Activated CD8-positive, alpha-beta memory T cell treated with anti-CD3 and anti-CD28 coated beads for 1 hour (primary cell): ENCODE results near the gene CIAPIN1.

Experiments
- DNase-seq, 2 donors: peaks; one replicate each; pipeline ENCODE4 v3.0.0-alpha.2; 2020; ENCODE audit warnings: low read depth in 1 of 2; ENCODE audit errors: extremely low read depth in 1 of 2

CIAPIN1 gene

DNA sequence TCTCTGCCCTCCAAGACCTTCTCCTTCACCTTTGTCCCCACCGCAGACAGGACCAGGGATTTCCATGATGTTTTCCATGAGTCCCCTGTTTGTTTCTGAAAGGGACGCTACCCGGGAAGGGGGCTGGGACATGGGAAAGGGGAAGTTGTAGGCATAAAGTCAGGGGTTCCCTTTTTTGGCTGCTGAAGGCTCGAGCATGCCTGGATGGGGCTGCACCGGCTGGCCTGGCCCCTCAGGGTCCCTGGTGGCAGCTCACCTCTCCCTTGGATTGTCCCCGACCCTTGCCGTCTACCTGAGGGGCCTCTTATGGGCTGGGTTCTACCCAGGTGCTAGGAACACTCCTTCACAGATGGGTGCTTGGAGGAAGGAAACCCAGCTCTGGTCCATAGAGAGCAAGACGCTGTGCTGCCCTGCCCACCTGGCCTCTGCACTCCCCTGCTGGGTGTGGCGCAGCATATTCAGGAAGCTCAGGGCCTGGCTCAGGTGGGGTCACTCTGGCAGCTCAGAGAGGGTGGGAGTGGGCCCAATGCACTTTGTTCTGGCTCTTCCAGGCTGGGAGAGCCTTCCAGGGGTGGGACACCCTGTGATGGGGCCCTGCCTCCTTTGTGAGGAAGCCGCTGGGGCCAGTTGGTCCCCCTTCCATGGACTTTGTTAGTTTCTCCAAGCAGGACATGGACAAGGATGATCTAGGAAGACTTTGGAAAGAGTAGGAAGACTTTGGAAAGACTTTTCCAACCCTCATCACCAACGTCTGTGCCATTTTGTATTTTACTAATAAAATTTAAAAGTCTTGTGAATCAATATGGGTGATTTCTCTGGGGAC lies 62.7 kb downstream of the CIAPIN1 start:
- no peak for DNase-seq

DNA sequence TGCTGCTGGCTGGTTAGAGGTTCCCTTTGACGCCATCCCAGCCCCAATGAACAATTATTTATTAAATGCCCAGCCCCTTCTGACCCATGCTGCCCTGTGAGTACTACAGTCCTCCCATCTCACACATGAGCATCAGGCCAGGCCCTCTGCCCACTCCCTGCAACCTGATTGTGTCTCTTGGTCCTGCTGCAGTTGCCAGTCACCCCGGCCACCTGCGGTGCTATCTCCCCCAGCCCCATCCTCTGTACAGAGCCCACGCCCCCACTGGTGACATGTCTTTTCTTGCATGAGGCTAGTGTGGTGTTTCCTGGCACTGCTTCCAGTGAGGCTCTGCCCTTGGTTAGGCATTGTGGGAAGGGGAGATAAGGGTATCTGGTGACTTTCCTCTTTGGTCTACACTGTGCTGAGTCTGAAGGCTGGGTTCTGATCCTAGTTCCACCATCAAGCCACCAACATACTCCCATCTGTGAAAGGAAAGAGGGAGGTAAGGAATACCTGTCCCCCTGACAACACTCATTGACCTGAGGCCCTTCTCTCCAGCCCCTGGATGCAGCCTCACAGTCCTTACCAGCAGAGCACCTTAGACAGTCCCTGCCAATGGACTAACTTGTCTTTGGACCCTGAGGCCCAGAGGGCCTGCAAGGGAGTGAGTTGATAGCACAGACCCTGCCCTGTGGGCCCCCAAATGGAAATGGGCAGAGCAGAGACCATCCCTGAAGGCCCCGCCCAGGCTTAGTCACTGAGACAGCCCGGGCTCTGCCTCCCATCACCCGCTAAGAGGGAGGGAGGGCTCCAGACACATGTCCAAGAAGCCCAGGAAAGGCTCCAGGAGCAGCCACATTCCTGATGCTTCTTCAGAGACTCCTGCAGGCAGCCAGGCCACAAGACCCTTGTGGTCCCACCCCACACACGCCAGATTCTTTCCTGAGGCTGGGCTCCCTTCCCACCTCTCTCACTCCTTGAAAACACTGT lies 63.6 kb downstream of the CIAPIN1 start:
- DNase-seq = no peak

DNA sequence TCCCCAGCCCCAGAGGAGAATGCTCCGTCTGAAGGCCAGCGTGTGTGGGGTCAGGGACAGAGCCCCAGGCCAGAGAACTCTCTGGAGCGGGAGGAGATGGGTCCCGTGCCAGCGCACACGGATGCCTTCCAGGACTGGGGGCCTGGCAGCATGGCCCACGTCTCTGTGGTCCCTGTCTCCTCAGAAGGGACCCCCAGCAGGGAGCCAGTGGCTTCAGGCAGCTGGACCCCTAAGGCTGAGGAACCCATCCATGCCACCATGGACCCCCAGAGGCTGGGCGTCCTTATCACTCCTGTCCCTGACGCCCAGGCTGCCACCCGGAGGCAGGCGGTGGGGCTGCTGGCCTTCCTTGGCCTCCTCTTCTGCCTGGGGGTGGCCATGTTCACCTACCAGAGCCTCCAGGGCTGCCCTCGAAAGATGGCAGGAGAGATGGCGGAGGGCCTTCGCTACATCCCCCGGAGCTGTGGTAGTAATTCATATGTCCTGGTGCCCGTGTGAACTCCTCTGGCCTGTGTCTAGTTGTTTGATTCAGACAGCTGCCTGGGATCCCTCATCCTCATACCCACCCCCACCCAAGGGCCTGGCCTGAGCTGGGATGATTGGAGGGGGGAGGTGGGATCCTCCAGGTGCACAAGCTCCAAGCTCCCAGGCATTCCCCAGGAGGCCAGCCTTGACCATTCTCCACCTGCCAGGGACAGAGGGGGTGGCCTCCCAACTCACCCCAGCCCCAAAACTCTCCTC lies 64.5 kb downstream of the CIAPIN1 start:
- no peak for DNase-seq

DNA sequence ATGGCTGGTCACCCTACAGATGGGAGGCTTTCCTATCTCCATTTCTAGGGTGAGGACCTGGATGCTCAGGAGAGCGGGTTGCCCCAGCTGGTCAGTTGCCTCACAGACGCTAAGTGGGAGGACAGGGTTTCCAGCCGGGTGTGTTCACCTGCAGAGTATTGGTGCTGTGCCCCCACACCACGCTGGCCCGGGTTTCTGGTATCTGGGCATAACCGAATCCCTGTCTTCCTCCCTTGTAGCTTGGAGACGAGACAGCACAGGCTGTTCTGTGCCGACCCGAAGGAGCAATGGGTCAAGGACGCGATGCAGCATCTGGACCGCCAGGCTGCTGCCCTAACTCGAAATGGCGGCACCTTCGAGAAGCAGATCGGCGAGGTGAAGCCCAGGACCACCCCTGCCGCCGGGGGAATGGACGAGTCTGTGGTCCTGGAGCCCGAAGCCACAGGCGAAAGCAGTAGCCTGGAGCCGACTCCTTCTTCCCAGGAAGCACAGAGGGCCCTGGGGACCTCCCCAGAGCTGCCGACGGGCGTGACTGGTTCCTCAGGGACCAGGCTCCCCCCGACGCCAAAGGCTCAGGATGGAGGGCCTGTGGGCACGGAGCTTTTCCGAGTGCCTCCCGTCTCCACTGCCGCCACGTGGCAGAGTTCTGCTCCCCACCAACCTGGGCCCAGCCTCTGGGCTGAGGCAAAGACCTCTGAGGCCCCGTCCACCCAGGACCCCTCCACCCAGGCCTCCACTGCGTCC lies 65.2 kb downstream of the CIAPIN1 start:
- no peak for DNase-seq

DNA sequence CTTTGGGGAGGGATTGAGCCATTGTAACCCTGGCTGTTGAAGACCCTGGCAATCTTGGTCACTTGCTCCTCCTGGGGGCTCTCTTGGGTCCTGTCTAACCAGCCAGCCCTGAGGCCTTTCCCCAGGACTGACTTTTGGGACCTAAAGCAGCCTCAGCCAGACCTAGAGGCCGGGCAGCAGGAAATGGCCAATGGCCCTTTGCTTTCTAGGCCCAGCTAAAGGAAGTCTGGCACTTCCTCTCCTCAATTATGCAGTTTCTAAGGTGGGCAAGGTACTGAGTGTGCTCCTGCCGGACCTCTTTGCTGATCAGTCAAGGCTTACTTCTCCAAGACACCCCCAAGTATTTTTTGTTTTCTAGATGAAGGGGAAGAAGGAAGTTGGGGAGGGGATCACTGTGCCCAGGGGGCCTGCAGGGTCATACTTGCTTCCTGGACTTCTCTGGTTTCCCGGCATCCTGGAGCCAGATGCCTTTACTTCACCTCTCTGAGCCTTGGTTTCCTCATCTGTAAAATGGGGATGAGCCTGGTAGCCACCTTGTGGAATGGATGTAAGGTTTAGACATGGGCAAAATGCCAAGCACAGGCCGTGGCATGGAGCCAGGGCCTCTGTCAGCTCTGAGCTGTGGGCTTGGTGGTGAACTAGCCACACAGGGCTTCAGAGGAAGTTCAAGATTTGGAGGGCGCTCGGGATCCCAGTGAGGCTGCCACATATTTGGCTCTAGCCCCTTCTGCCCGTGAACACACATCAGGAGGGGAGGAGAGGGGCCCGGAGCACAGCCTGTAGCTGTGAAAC lies 66.3 kb downstream of the CIAPIN1 start:
- no peak for DNase-seq

DNA sequence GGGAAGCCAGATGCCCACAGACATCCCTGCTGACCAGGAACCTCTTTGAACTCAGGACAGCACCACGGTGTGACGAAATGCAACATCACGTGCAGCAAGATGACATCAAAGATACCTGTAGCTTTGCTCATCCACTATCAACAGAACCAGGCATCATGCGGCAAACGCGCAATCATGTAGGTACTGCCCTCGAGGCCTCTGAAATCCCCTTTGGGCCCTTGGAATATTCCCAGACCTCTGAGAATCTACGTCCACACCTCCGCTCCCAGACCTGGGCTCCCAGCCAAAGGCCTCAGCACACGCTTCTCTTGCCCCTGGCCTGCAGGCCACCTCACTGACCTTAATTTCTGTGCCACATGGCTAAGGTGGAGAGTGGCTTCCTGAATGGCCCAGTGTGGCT lies 67.6 kb downstream of the CIAPIN1 start:
- no peak for DNase-seq
